Measurements from ENCODE around the gene MAPK1IP1L. TPM values are rescaled to one million over a fixed set of nuclear protein-coding genes. Genes with fewer than 3 reads are reported as not detected.

The MAPK1IP1L gene
- total RNA-seq, 1 experiment from 2014 or later, result 164 TPM

DNA sequence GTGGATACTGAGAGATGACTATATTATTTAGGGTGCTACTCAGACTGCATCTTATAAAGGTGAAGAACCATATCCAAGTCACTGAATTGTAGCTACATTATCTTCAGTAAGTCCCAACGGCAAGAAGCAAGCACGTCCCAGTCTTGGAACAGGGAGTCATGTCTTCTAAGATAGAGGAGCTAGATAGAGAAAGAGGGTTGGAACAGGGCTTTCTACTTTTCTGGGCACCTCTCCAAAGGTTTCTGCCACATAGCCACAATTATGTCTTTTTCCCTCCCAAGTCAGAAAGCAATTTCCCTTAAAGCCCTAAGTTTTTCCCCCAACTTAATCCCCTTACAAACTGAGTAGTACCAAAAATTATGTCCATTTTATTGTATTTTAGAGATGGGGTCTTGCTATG is 22.4 kb downstream of the MAPK1IP1L start:
- peaks cover 7% of the 10 kb centered on the region for H3K36me3 ChIP-seq (ENCODE audit: insufficient read depth, low read length, poor library complexity, severe bottlenecking)
- ChIA-PET CTCF (no interaction called here), POLR2A (ENCODE audit: low non-redundant PET) (no interaction called here)
- peak; percentile 53 for DNase-seq (ENCODE audit: low spot score)
- no peaks in the 10 kb centered on the region for H3K27me3 ChIP-seq (replicated peaks; ENCODE audit: insufficient read depth, low read depth, low read length, poor library complexity)
- BruUV-seq (replicated peaks), result no TSS peak
- H3K9me3 ChIP-seq (ENCODE audit: low read depth, low read length, poor library complexity, severe bottlenecking), result no peaks in the 10 kb centered on the region
- H3K4me3 ChIP-seq (ENCODE audit: low read depth, low read length, poor library complexity, severe bottlenecking), result no peak overlapping the region
- H3K4me1 ChIP-seq (ENCODE audit: insufficient read depth, low read length, poor library complexity, severe bottlenecking), result peaks cover 30% of the 10 kb centered on the region
- H3K27ac ChIP-seq (ENCODE audit: low read depth, low read length, poor library complexity, severe bottlenecking), result no peak overlapping the region
- TF ChIP-seq, protein P1, sequence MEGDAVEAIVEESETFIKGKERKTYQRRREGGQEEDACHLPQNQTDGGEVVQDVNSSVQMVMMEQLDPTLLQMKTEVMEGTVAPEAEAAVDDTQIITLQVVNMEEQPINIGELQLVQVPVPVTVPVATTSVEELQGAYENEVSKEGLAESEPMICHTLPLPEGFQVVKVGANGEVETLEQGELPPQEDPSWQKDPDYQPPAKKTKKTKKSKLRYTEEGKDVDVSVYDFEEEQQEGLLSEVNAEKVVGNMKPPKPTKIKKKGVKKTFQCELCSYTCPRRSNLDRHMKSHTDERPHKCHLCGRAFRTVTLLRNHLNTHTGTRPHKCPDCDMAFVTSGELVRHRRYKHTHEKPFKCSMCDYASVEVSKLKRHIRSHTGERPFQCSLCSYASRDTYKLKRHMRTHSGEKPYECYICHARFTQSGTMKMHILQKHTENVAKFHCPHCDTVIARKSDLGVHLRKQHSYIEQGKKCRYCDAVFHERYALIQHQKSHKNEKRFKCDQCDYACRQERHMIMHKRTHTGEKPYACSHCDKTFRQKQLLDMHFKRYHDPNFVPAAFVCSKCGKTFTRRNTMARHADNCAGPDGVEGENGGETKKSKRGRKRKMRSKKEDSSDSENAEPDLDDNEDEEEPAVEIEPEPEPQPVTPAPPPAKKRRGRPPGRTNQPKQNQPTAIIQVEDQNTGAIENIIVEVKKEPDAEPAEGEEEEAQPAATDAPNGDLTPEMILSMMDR (conservative IDR thresholded peaks at IDR 0.05; ENCODE audit: low read depth, low read length), result no peak
- TF ChIP-seq EZH2 (IDR thresholded peaks at IDR 0.05; ENCODE audit: borderline replicate concordance, low read depth, low read length, poor library complexity, severe bottlenecking), result no peak
- intact Hi-C loops (cut with micrococcal nuclease; ENCODE audit: unreplicated experiment), result no loop called here

- H3K4me1 ChIP-seq (ENCODE audit: insufficient read depth, low read length, poor library complexity, severe bottlenecking), result peaks cover 30% of the 10 kb centered on the region
- TF ChIP-seq, protein P1 (conservative IDR thresholded peaks at IDR 0.05; ENCODE audit: low read depth, low read length), result no peak
- TF ChIP-seq EZH2 (IDR thresholded peaks at IDR 0.05; ENCODE audit: borderline replicate concordance, low read depth, low read length, poor library complexity, severe bottlenecking), result no peak
- no peaks in the 10 kb centered on the region for H3K27me3 ChIP-seq (replicated peaks; ENCODE audit: insufficient read depth, low read depth, low read length, poor library complexity)
- BruUV-seq (replicated peaks), result no TSS peak
- no peak overlapping the region for H3K4me3 ChIP-seq (ENCODE audit: low read depth, low read length, poor library complexity, severe bottlenecking)
- POLR2A ChIA-PET (ENCODE audit: low non-redundant PET), result no interaction called here
- no peaks in the 10 kb centered on the region for H3K9me3 ChIP-seq (ENCODE audit: low read depth, low read length, poor library complexity, severe bottlenecking)
- H3K36me3 ChIP-seq (ENCODE audit: insufficient read depth, low read length, poor library complexity, severe bottlenecking), result peaks cover 4% of the 10 kb centered on the region
- CTCF ChIA-PET, result no interaction called here
- DNase-seq (ENCODE audit: low spot score), result no peak
- intact Hi-C loops (cut with micrococcal nuclease; ENCODE audit: unreplicated experiment), result no loop called here
- H3K27ac ChIP-seq (ENCODE audit: low read depth, low read length, poor library complexity, severe bottlenecking), result no peak overlapping the region
These were observed 23.2 kb downstream of the MAPK1IP1L start for GRCh38 chr14:55074662-55075061.

- ChIA-PET CTCF (no interaction called here), POLR2A (ENCODE audit: low non-redundant PET) (no interaction called here)
- Histone ChIP-seq H3K27me3 (replicated peaks; ENCODE audit: insufficient read depth, low read depth, low read length, poor library complexity) (no peaks in the 10 kb centered on the region), H3K9me3 (ENCODE audit: low read depth, low read length, poor library complexity, severe bottlenecking) (no peaks in the 10 kb centered on the region), H3K27ac (ENCODE audit: low read depth, low read length, poor library complexity, severe bottlenecking) (no peak overlapping the region), H3K4me3 (ENCODE audit: low read depth, low read length, poor library complexity, severe bottlenecking) (no peak overlapping the region), H3K36me3 (ENCODE audit: insufficient read depth, low read length, poor library complexity, severe bottlenecking) (no peaks in the 10 kb centered on the region), H3K4me1 (ENCODE audit: insufficient read depth, low read length, poor library complexity, severe bottlenecking) (peaks cover 27% of the 10 kb centered on the region)
- intact Hi-C loops (cut with micrococcal nuclease; ENCODE audit: unreplicated experiment), result no loop called here
- DNase-seq (ENCODE audit: low spot score), result no peak
- BruUV-seq (replicated peaks), result no TSS peak
- TF ChIP-seq EZH2 (IDR thresholded peaks at IDR 0.05; ENCODE audit: borderline replicate concordance, low read depth, low read length, poor library complexity, severe bottlenecking), result no peak
- TF ChIP-seq, protein P1 (conservative IDR thresholded peaks at IDR 0.05; ENCODE audit: low read depth, low read length), result no peak
These were observed 24.3 kb downstream of the MAPK1IP1L start for GRCh38 chr14:55075628-55076175.
